ENCODE measurements around the gene GRM7.

GRM7 gene

DNA sequence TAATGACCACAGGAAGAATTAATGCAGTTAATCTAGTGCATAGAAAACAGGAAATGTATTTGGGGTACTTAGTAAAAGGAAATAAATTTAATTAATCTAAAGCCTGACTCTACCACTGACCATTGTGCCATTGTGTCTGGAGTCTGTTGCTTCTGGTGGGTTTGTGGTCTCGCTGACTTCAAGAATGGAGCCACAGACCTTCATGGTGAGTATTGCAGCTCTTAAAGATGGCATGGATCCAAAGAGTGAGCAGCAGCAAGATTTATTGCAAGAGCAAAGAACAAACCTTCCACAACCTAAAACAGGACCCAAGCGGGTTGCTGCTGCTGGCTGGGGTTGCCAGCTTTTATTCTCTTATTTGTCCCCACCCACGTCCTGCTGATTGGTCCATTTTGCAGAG is 929.2 kb downstream of the GRM7 start:
- Histone ChIP-seq H3K4me3 (ENCODE audit: low read depth in 1 of 2, low read length in 1 of 2) (no peak overlapping the region), H3K4me1 (ENCODE audit: control insufficient read depth in 1 of 2, insufficient read depth in 1 of 2, low read depth in 1 of 2, low read length in 1 of 2) (no peaks in the 10 kb centered on the region), H3K27ac (no peak overlapping the region), H3K9me3 (no peaks in the 10 kb centered on the region), H3K36me3 (no peaks in the 10 kb centered on the region), H3K27me3 (no peaks in the 10 kb centered on the region)
- TF ChIP-seq CTCF (IDR thresholded peaks at IDR 0.05) = no peak

Measured in neutrophil (primary cell).